COLO668 (cell line): Measurements from ENCODE around the gene SAMD1.
"Not testable (repeated sequence)": the region's sequence is repeated elsewhere in the genome, so short reads cannot be mapped to it uniquely, and the experiment has no call there.

Experiments
- DNase-seq: peaks from one replicate; lab custom pipeline; 2025; ENCODE audit not compliant: unreplicated experiment; lab: John Stamatoyannopoulos, UW

The SAMD1 gene

DNA sequence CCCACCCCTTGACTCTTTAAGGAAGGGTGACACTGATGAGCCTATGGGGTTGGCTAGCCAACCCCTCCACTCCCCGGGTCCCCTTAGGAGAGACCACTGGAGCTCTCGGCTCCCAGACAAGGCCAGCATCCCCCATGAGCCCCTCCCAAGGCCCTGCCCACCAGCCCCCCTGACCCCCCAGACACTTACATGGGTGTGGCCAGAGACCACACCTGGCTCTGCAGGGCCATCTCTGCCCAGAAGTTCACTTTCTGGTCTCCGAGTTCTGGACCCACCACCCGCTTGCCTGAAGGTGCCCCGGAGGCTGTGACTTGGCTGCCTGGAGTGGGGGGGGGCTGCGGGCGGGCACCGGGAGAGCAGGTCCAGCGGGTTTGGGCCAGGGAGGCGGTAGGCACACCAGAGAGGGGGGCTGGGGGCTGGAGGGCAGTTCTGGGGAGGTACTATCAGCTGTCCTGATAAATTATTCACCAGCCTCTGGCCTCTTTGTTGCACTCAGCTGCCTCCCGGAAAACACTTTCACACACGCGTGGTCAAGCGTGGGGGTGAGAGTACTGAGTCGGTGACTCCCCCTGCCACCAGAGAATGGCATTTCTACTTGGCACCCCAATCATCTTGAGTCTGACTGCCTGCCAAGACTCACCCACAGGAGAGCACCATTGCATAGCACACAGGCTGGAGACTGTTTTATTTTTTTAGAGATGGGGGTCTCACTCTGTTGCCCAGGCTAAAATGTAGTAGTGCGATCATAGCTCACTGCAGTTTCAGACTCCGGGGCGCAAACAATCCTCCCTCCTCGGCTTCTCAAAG is 28.6 kb downstream of the SAMD1 start, which contains the start of gene PALM3:
PALM3 (minus strand) TSS at position 326 of the 807 bp plus-strand sequence; CDS start at position 230, 96 bp downstream.
- DNase-seq, result peak; percentile 22

DNA sequence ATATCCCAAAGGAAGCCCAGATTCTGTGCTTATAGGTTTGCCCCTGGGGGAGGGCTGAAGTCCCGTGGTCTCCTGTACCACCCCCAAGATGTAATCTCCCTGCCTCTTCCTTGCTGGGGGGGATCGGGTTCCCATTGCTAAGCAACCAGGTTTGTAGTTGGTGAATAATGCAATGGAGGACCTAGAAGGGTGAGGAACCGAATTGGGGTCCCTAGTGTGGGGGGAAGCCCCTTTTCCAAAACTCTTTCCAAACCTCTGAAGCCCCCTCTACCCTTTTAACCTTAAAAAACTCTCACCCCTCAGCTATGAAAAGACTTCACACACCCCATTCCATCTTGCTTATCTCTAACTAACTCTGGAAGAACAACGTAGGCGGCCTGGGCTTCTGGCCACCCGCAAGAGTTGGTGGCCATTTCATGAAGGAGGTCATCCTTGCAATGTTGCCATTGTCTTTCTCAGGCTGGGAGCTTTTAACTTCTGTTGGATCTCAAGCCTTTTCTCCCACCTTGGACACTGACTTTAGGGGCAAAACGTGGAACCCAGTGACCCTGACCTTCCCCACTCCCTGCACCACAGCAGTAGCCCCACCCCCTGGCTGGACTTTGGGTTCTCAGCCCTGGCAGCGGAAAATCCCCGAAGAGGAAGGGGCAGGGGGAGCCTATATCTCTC is 29.3 kb downstream of the SAMD1 start:
- no peak for DNase-seq

DNA sequence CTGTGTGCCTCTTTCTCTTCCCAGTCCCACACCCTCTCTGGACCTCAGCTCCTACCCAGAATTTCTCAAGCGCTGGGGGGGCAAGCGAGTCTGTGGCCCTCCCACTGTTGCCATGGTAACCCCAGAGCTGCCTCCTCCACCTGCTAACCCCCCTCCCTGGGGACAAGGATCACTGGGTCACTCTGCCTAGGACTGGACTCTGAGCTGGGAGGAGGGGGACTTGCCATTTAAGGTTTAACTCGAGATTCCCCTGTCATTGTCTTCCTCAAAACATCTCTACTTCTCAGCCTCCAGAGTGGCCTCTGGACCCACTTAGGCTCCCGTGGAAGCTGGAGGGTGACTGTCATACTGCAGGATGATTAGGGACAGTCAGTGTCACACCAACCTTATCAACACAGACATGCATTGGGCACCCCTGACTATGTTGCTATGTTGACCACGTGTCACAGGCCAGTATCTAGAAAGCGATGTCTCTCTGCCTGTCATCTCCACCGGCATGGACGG is 30.8 kb downstream of the SAMD1 start:
- DNase-seq, result no peak

DNA sequence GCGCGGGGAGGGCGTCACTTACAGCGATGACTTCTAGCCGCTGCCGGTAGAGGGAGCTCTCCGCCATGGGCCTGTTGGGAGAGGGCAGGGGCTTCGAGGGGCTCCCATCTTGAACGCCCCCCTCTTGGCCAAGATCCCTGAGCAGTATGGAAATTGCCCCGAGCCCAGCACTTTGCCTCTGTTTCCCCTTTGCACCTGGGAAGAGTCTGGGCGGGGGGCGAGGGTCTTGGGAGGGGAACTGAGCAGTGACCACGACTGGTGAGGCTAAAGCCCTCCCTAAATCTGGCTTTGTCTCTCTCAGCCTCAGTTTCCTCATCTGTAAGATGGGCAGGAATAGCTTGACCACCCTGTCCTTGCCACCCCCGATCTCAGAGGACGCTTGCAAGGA is 31.5 kb downstream of the SAMD1 start:
- DNase-seq, result peak; percentile 11

DNA sequence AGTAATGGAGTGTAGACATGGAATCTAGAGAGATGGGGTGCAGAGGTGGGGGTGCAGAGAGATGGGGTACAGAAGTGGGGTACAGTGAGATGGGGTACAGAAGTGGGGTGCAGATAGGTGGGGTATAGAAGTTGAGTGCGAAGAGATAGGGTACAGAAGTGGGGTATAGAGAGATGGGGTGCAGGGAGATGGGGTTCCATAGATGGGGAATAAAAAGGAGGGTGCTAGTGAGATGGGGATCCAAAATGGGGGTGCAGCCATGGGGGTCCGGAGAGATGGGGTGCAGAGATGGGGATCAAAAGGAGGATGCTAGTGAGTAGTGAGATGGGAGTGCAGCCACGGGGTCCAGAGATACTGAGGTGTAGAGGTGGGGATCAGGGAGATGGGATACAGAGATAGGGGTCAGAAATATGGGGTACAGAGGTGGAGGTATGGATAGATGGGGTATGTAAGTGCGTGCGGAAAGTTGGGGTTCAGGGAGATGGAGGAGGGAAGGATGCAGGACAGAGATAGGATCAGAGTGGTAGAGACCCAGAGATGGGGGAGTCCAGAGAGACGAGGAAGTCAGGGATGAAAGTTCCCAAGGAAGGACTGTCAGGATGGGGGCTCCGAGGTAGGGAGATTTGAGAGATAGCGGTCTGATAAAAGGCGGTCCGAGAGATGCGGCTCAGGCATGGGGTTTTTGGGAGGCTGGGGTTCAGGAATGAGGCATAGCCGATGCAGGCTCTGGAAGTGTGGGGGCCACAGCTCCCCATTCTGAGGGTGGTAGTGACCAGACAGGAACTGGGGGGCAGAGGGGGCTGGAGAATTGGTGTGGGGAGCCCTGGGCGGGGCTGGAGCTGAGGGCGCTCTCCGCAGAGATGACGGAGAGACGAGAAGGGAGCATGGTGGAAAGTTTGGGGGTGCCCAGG is 32.1 kb downstream of the SAMD1 start:
- no peak for DNase-seq

DNA sequence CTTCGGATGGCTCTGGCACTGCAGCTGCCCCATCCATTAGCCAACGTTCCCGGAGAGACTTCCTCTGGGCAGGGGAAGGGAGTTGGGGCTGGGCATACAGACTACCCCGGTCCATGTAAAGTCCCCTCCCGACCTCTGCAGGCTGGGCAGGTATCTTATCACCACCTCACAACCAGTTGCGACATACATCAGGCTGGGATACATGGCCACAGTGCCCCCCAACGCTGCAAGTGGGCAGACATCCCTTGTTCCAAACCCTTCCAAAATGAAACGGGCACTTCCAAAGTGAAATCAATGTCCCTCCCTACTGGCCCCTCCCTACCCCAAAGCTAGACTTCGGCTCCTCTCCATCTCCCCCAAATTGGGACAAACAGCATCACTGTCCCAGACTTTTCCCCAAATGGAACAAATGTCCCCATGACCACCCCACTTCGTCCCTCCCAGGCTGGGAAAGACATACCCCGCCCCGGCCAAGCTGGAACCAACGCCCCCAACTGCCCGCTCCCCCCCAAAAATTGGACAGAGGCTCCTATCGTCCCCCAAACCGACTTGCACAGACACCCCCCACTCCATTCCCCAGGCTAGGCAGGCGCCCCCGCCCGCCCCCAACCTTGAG is 33.7 kb downstream of the SAMD1 start:
- DNase-seq, result no peak

DNA sequence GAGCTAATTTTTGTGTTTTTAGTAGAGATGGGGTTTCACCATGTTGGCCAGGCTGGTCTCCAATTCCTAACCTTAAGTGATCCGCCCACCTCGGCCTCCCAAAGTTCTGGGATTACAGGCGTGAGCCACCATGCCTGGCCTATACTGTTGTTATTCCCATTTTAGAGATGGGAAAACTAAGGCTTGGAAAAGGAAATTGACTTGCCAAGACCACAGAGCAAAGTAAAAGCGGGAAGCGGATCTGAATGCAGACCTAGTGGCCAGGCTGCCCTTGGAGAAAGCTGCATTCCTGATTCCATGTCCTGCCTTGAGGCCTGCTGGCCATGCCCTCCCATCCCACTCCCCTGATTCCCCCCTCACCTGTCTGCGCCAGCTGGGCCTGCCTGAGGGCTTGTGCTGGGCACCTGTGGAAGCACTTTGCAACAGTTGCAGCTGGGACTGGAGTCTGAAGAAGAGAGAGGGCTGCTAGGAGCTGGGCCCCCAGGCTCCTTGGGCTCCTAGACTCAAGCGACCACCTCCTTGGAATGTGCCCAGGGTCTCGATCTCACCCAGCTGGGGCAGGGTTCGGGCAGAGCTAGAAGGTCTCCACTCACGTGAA is 34.4 kb downstream of the SAMD1 start:
- no peak for DNase-seq

DNA sequence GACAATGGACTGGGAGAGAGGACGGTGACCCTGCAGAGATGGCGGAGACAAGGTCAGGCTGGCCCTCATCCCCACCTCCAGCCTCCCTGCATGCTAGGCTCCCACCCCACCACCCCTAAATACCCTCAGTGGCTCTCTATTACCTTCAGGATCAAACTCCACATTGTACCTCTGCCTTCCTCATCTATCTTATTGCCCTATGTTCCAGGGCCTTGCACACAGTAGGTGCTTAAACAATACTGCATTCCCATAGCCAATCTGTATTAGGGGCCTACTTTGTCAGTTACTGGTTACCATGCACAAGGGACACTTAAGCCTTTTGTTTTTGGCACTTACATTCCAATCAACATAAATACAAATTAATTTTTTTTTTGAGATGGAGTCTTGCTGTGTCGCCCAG is 35.2 kb downstream of the SAMD1 start:
- DNase-seq, result no peak

DNA sequence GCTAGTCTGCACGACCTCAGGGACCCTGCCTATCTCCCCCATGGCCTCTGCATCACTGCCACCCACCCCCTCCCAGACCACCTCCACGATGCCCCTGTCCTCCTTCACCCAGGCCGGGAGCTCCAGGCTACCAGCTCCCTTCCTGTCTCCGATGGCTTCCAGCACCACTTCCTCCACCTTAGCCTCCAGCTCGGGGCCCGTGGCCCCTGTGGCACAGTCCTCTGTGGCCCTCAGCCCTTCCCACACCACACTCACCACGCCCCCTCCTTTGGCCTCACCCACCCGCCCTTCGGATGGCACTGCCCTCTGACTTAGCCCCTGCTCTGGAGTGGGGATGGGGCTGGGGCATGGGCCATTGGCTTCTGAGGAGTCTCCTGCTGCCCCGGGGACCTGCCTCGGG is 35.8 kb downstream of the SAMD1 start:
- DNase-seq, result no peak

DNA sequence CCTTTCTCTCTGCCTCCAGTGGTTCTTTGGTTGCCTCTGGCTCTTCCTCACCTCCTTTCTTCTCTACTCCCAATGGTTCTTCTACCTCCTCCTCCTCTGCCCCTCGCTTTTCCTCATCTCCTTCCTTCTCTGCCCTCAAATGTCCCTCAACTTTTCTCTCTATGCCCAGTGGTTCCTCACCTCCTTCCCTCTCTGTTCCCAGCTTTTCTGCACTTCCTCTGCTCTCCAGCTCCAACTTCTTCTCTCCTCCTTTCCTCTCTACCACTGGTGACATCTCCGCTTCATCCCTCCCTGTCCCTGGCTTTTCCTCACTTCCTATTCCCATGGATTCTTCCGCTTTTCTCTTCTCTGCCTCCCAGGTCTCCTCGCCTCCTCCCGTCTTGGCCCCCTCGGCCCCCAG is 36.5 kb downstream of the SAMD1 start:
- DNase-seq, result no peak

DNA sequence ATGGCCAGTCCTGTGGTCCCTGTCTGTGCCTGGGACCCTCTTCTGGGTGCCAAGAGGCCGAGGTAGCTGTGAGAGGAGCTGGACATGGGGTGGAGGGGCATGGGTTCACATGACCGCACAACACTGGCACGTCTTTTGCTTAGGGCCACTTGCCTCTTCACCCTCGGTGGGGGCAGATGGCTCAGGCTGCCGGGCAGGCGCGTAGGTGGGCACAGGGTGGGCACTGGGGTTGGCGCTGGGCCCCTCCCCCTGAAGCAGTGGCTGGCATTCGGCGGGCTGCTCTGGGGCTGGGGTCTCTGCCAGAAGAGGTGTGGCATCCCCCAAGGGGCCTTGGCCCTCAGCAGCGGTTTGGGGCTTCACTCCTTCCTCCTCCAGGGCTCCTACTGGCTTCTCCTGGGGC is 37.1 kb downstream of the SAMD1 start:
- DNase-seq, result no peak

DNA sequence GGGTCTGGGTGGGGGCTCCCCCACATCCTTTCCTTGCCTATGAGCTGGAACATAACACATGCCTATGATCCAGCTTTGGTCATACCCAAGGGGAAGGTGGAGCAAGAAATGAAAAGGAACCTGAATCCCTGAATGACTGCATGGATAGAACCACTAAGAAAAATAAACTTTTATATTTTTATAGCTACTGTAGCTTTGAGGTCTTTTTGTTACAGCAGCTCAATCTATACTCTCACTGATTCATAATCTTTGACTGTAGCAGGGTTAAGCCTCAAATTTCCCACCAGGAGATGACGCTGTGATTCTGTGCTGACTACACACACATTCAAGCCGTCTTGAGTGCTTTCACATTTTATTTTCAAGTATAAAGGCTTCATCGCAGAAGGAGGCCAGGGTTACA is 37.5 kb downstream of the SAMD1 start:
- no peak for DNase-seq

DNA sequence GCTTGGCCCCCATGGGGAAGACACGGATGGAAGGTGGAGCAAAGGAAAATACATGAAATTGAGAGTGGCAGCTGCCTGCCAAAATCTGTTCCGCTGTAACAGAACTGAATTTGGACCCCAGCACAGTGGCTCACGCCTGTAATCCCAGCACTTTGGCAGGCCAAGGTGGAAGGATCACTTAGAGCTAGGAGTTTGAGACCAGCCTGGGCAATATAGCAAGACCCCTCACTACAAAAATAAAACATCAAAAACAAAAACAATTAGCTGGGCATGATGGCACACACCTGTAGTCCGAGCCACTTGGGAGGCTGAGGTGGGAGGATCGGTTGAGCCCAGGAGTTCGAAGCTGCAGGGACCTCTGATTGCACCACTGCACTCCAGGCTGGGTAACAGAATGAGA is 38.1 kb downstream of the SAMD1 start:
- no peak for DNase-seq

DNA sequence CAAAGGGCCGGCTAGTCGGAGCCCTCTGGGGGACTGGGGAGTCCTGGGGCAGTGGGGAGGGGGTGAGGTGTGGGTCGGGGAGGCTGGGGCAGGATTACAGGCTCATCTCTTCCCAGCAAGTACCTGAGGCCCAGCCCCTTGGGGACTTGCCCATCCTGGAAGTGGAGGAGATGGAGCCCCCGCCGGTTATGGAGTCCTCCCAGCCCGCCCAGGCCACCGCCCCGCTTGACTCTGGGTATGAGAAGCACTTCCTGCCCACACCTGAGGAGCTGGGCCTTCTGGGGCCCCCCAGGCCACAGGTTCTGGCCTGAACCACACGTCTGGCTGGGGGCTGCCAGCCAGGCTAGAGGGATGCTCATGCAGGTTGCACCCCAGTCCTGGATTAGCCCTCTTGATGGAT is 38.6 kb downstream of the SAMD1 start:
- DNase-seq, result no peak

DNA sequence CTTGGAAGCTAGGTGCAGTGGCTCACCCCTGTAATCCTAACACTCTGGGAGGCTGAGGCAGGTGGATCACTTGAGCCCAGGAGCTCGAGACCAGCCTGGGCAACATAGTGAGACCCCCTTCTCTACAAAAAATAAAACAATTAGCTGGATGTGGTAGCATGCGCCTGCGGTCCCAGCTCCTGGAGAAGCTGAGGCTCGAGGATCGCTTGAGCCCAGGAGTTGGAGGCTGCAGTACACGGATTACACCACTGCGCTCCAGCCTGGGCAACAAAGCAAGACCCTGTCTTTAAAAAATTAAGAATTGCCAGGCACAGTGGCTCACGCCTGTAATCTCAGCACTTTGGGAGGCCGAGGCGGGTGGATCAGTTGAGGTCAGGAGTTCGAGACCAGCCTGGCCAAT is 39.6 kb downstream of the SAMD1 start:
- not testable (repeated sequence) for DNase-seq

DNA sequence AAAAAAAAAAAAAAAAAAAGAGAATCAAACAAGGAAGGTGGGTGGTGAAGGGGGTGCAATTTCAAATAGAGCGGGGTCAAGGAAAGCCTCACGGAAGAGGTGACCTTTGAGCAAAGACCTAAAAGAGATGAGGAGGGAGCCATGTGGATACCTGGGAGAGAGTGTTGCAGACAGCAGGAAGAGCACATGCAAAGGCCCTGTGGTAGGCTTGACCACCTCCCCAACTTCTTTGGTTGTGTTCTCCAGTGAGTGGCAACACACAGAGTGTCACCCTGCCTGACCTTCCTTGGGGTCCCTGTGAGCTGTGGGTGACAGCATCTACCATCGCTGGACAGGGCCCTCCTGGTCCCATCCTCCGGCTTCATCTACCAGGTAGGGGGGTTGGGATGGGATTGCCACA is 40.0 kb downstream of the SAMD1 start:
- DNase-seq, result no peak

DNA sequence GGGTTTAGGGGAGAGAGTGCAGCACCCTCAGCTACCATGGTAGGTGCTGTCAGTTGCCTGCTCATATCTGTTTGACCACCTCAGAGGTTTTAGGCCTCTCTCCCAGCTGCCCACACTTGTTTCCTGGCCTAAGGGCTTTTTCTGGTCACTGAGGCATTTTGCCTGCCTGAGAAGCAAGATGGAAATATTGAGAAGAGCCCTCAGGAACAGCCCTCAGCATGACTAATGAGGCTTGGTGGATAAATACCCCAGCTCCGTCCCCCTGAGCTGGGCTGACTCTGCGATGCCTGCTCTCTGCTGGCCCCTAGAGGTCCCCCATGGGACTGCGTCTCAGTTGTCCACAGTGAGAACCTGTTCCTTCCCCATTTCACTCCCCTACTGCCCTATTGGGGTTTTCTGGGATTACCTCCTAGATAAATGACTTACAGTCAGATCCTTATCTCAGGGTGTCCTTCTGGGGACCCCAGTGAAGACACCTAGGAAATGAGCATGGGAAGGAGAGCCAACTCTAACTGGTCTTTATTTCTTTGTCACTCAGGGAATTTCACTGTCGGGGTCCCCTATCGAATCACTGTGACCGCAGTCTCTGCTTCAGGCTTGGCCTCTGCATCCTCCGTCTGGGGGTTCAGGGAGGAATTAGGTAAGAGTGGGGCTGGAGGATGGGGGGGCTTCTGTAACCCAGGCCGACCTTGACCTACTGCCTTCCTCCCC is 42.0 kb downstream of the SAMD1 start:
- peak; percentile 56 for DNase-seq

DNA sequence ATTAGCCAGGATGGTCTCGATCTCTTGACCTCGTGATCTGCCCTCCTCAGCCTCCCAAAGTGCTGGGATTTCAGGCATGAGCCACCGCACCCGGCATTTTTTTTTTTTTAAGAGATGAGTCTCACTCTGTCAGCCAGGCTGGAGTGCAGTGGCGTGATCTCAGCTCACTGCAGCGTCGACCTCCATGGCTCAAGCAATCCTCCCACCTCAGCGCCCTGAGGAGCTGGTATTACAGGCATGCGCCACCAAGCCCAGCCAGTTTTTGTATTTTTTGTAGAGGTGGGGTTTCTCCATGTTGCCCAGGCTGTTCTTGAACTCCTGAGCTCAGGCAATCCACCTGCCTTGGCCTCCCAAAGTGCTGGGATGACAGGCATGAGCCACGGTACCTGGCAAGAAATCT is 42.7 kb downstream of the SAMD1 start:
- DNase-seq, result not testable (repeated sequence)

DNA sequence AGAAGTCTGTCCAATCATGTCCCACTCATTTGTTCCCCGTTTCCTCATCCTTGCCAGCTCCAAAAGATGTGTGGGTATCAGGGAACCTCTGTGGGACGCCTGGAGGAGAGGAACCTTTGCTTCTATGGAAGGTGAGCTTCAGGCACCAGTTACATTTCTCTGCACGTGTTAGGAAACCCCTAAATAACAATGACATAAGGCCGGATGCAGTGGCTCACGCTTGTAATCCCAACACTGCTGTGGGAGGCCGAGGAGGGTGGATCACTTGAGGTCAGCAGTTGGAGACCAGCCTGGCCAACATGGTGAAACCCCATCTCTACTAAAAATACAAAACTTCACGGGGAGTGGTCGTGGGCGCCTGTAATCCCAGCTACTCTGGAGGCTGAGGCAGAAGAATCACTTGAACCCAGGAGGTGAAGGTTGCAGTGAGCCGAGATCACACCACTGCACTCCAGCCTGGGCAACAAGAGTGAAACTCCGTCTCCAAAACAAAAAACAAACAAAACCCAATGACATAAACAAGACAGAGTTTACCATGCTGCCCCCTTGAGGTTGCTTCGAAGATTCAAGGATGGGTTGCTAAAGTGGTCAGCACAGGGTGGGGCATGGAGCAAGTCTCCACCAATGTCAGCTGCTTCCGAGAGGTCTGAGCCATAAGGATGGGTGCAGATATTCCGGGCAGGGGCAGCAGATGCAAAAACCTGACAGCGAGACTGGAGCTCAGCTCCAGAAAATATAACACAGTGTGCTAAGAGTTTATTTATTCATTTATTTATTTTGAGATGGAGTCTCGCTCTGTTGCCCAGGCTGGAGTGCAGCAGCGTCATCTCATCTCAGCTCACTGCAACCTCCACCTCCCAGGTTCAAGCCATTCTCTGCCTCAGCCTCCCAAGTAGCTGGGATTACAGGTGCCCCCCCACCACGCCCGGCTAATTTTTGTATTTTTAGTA is 47.6 kb downstream of the SAMD1 start:
- peak; percentile 37 for DNase-seq
